Calu3 (cell line): ENCODE measurements around the gene HSD17B3. TPM values are rescaled to one million over a fixed set of nuclear protein-coding genes. Genes with fewer than 3 reads are reported as not detected.

Source experiments
- BruUV-seq: library from RNA; stranded (reverse); fragments of 400-500 nt; replicated peaks from 2 replicates; lab custom pipeline; 2021; lab: Mats Ljungman, UMichigan
- CTCF ChIA-PET: fragments of 300-600 bp; sonication (Branson Sonifier 250); formaldehyde crosslinking; loops from one replicate; lab custom pipeline; 2022; ENCODE audit warnings: antibody characterized with exemption; lab: Charles Lee
- DNase-seq: peaks from one replicate; pipeline ENCODE4 v3.0.0; 2022
- H3K27ac Mint-ChIP-seq: one replicate; pipeline ENCODE4 v1.8.0; 2022; ENCODE audit warnings: mixed read lengths; ENCODE audit not compliant: unreplicated experiment
- H3K27me3 Mint-ChIP-seq: one replicate; pipeline ENCODE4 v1.8.0; 2022; ENCODE audit warnings: mixed read lengths; ENCODE audit not compliant: unreplicated experiment
- H3K36me3 Mint-ChIP-seq: one replicate; pipeline ENCODE4 v1.8.0; 2022; ENCODE audit warnings: mild to moderate bottlenecking, moderate library complexity, mixed read lengths; ENCODE audit not compliant: insufficient read depth, unreplicated experiment
- H3K4me1 Mint-ChIP-seq: one replicate; pipeline ENCODE4 v1.8.0; 2022; ENCODE audit warnings: mild to moderate bottlenecking, low read depth, mixed read lengths; ENCODE audit not compliant: unreplicated experiment
- H3K4me3 Mint-ChIP-seq: one replicate; pipeline ENCODE4 v1.8.0; 2022; ENCODE audit warnings: mild to moderate bottlenecking, low read depth, moderate library complexity, mixed read lengths; ENCODE audit not compliant: unreplicated experiment
- H3K9me3 Mint-ChIP-seq: one replicate; pipeline ENCODE4 v1.8.0; 2022; ENCODE audit warnings: low read depth, mixed read lengths; ENCODE audit not compliant: unreplicated experiment
- CTCF ChIP-seq: fragments of 200-600 bp; IDR thresholded peaks from one replicate; pipeline ENCODE4 v1.8.0; 2022; ENCODE audit warnings: antibody characterized with exemption; ENCODE audit not compliant: unreplicated experiment
- intact Hi-C: fragments of 100-400 bp; cut with micrococcal nuclease; formaldehyde crosslinking; loops from one replicate; pipeline ENCODE4 v1.10.0; 2022; ENCODE audit not compliant: unreplicated experiment
- total RNA-seq: library from RNA; stranded (reverse); gene quantifications from 2 replicates; pipeline ENCODE4 v1.2.3, GENCODE V29; 2022

The HSD17B3 gene
- total RNA-seq, 1 experiment from 2014 or later, result 1.2 TPM

DNA sequence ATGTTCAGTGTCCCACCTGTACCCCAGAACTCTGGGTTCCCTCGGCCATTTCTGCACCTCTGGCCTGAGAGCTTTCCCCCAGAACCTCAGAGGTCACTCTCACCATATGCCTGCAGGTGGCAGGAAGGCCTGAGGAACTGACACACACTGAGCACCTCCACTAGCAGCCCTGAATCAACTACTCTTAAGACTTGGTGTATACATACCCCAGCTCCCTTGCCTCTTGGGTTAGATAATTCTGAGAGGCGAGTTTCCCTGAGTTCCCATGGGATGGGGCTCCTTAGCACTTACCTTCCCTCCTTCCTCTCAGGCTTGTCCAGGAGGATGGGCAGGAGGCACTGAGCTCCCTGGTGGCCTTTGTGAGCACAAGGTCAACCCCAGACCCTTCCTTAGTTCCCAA, 86.1 kb downstream of the HSD17B3 start:
- no peaks in the 10 kb centered on the region for H3K9me3 Mint-ChIP-seq
- H3K36me3 Mint-ChIP-seq, result no peaks in the 10 kb centered on the region
- peaks cover 55% of the 10 kb centered on the region for H3K27me3 Mint-ChIP-seq
- BruUV-seq, result no TSS peak
- no peak overlapping the region for H3K27ac Mint-ChIP-seq
- TF ChIP-seq CTCF, result no peak
- H3K4me1 Mint-ChIP-seq, result no peaks in the 10 kb centered on the region
- H3K4me3 Mint-ChIP-seq, result no peak overlapping the region
- CTCF ChIA-PET, result no interaction called here
- no peak for DNase-seq
- intact Hi-C loops, result loop anchor here (5.0 kb wide), 1 partner anchor 489 kb away; no protein-coding TSS in a partner anchor

DNA sequence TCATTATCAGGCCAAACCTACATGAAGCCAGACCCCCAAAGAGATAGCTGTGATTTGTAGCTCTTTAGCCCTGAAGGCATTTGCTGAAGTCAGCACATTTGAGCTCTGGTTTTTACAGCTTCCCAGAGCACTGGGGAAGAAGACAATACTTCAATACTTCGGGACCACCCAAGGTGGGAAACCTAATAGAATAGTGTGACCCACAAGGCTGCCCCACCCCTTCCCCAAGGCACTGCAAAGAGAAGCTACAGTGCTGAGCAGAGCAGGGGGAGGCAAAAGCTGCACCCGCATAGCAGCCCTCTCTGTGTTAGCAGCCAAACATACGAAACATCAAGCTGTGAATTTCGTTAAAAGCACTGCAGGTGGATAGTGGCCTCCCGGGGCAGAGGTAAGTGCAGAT, 87.3 kb downstream of the HSD17B3 start:
- intact Hi-C loops, result loop anchor here (5.0 kb wide), 1 partner anchor 487 kb away; no protein-coding TSS in a partner anchor
- no peaks in the 10 kb centered on the region for H3K36me3 Mint-ChIP-seq
- no peak for DNase-seq
- no TSS peak for BruUV-seq
- no peak overlapping the region for H3K4me3 Mint-ChIP-seq
- no peak overlapping the region for H3K27ac Mint-ChIP-seq
- no peak for TF ChIP-seq CTCF
- CTCF ChIA-PET, result no interaction called here
- H3K9me3 Mint-ChIP-seq, result peaks cover 3% of the 10 kb centered on the region
- no peaks in the 10 kb centered on the region for H3K4me1 Mint-ChIP-seq
- peaks cover 67% of the 10 kb centered on the region for H3K27me3 Mint-ChIP-seq

DNA sequence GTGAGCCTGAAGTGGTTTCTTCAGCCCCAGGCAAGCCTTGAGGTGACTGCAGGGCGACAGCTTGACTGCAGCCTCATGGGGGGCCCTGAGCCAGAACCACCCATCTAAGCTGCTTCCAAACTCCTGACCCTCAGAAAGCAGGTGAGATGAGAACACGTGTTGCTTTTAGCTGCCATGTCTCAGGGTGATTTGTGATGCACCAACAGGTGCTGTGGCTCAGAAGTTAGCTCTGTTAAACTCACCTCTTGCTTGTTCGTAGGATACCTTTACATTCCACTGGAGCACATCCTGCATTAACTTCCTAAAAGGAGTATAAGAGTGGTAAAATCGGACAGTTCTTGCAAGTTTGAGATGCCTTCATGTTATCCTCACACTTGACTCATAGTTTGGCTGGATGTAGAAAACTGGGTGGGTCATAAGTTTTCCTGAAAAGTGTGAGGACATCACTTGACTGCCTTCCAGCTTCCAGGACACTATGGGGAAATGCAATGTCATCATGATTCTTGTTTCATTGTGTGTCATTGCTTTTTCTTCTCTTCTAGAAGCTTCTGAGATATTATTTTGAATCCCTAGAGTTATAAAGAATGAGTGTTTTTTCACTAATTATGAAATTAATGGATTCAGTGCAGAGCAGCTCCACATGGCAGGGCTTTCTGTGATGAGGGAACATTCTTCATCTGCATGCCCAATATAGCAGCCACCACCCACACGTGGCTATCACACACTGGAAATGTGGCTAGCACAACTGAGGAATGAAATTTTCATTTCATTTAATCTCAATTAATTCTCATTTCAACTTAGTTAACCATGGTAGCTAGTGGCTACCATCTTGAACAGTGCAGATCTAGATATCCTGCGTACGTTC, 92.3 kb downstream of the HSD17B3 start:
- Mint-ChIP-seq H3K9me3 (peaks cover 3% of the 10 kb centered on the region), H3K36me3 (no peaks in the 10 kb centered on the region), H3K4me3 (no peak overlapping the region), H3K27me3 (peaks cover 45% of the 10 kb centered on the region), H3K4me1 (no peaks in the 10 kb centered on the region), H3K27ac (no peak overlapping the region)
- CTCF ChIA-PET, result no interaction called here
- no peak for DNase-seq
- no peak for TF ChIP-seq CTCF
- intact Hi-C loops, result no loop called here
- no TSS peak for BruUV-seq

GRCh38 chr9:96206156-96206751, 95.7 kb downstream of the HSD17B3 start:
- Mint-ChIP-seq H3K27ac (no peak overlapping the region), H3K9me3 (peaks cover 3% of the 10 kb centered on the region), H3K4me1 (no peaks in the 10 kb centered on the region), H3K4me3 (no peak overlapping the region), H3K27me3 (peaks cover 34% of the 10 kb centered on the region), H3K36me3 (no peaks in the 10 kb centered on the region)
- CTCF ChIA-PET, result interaction anchor here (0.6 kb wide), 1 partner anchor 12 kb away, joined by 3 read pairs; no protein-coding TSS in a partner anchor
- no peak for DNase-seq
- no TSS peak for BruUV-seq
- intact Hi-C loops, result no loop called here
- no peak for TF ChIP-seq CTCF
